ENCODE measurements around the gene FCMR.

Gene FCMR

GRCh38 chr1:206904423-206905142 is 17.2 kb downstream of the FCMR start:
- peak overlapping the region; percentile 71 for H3K4me2 ChIP-seq
- H3K9me3 ChIP-seq: no peaks in the 10 kb centered on the region
- TF ChIP-seq Cebpa-rat (IDR thresholded peaks at IDR 0.05): no peak
- no peak overlapping the region for H3K27ac ChIP-seq
- H3K4me1 ChIP-seq: peaks cover 29% of the 10 kb centered on the region
- no peak overlapping the region for H3K4me3 ChIP-seq
- H3K36me3 ChIP-seq: peaks cover 37% of the 10 kb centered on the region
- peaks cover 23% of the 10 kb centered on the region for H3K27me3 ChIP-seq
- peaks cover 33% of the 10 kb centered on the region for H4K20me1 ChIP-seq
- no peak overlapping the region for H3K9ac ChIP-seq

- H3K27ac ChIP-seq: no peak overlapping the region
- H3K4me2 ChIP-seq: no peak overlapping the region
- peaks cover 24% of the 10 kb centered on the region for H4K20me1 ChIP-seq
- peaks cover 14% of the 10 kb centered on the region for H3K27me3 ChIP-seq
- H3K36me3 ChIP-seq: peaks cover 37% of the 10 kb centered on the region
- no peak overlapping the region for H3K4me3 ChIP-seq
- no peak overlapping the region for H3K9ac ChIP-seq
- peaks cover 21% of the 10 kb centered on the region for H3K4me1 ChIP-seq
- H3K9me3 ChIP-seq: no peaks in the 10 kb centered on the region
- no peak for TF ChIP-seq Cebpa-rat (IDR thresholded peaks at IDR 0.05)
Measured at GRCh38 chr1:206903687-206904086, 18.1 kb downstream of the FCMR start.

GRCh38 chr1:206902702-206903101 is 19.0 kb downstream of the FCMR start:
- Histone ChIP-seq H3K9me3 (no peaks in the 10 kb centered on the region), H3K4me3 (no peak overlapping the region), H3K4me1 (peaks cover 21% of the 10 kb centered on the region), H3K36me3 (peaks cover 30% of the 10 kb centered on the region), H4K20me1 (peaks cover 16% of the 10 kb centered on the region; the same call in 1 of the 2 replicates), H3K27ac (no peak overlapping the region), H3K4me2 (no peak overlapping the region), H3K27me3 (peaks cover 4% of the 10 kb centered on the region), H3K9ac (no peak overlapping the region)
- TF ChIP-seq Cebpa-rat (IDR thresholded peaks at IDR 0.05): no peak

GRCh38 chr1:206901944-206902343 is 19.8 kb downstream of the FCMR start:
- Histone ChIP-seq H3K9ac (no peak overlapping the region), H4K20me1 (peaks cover 11% of the 10 kb centered on the region; the same call in 1 of the 2 replicates), H3K4me3 (no peak overlapping the region), H3K27me3 (no peaks in the 10 kb centered on the region), H3K36me3 (peaks cover 27% of the 10 kb centered on the region), H3K27ac (no peak overlapping the region), H3K4me1 (peaks cover 24% of the 10 kb centered on the region), H3K9me3 (no peaks in the 10 kb centered on the region), H3K4me2 (no peak overlapping the region)
- no peak for TF ChIP-seq Cebpa-rat (IDR thresholded peaks at IDR 0.05)

- no peak overlapping the region for H3K4me2 ChIP-seq
- H3K36me3 ChIP-seq: peaks cover 24% of the 10 kb centered on the region
- TF ChIP-seq Cebpa-rat (IDR thresholded peaks at IDR 0.05): no peak
- H4K20me1 ChIP-seq: peaks cover 2% of the 10 kb centered on the region; the same call in 1 of the 2 replicates
- no peak overlapping the region for H3K9ac ChIP-seq
- no peak overlapping the region for H3K27ac ChIP-seq
- H3K4me3 ChIP-seq: no peak overlapping the region
- H3K9me3 ChIP-seq: no peaks in the 10 kb centered on the region
- H3K27me3 ChIP-seq: no peaks in the 10 kb centered on the region
- H3K4me1 ChIP-seq: peaks cover 13% of the 10 kb centered on the region
Measured at GRCh38 chr1:206900149-206900548, 21.6 kb downstream of the FCMR start.

GRCh38 chr1:206899717-206900116 is 22.0 kb downstream of the FCMR start:
- TF ChIP-seq Cebpa-rat (IDR thresholded peaks at IDR 0.05): no peak
- H3K4me1 ChIP-seq: peaks cover 9% of the 10 kb centered on the region

GRCh38 chr1:206898915-206899431 is 22.8 kb downstream of the FCMR start:
- peaks cover 13% of the 10 kb centered on the region for H3K36me3 ChIP-seq
- H3K4me3 ChIP-seq: no peak overlapping the region
- peaks cover 8% of the 10 kb centered on the region for H3K4me1 ChIP-seq
- H3K27me3 ChIP-seq: no peaks in the 10 kb centered on the region
- H3K9me3 ChIP-seq: no peaks in the 10 kb centered on the region
- TF ChIP-seq Cebpa-rat (IDR thresholded peaks at IDR 0.05): no peak
- H3K4me2 ChIP-seq: no peak overlapping the region
- H3K27ac ChIP-seq: no peak overlapping the region
- no peak overlapping the region for H3K9ac ChIP-seq
- H4K20me1 ChIP-seq: no peaks in the 10 kb centered on the region

More at GRCh38 chr1:206899717-206900116, 22.0 kb downstream of the FCMR start:
- no peaks in the 10 kb centered on the region; the same call in 1 of the 2 replicates for H4K20me1 ChIP-seq
- H3K4me3 ChIP-seq: no peak overlapping the region
- no peak overlapping the region for H3K4me2 ChIP-seq
- H3K27ac ChIP-seq: no peak overlapping the region
- no peak overlapping the region for H3K9ac ChIP-seq
- H3K27me3 ChIP-seq: no peaks in the 10 kb centered on the region
- H3K36me3 ChIP-seq: peaks cover 20% of the 10 kb centered on the region
- H3K9me3 ChIP-seq: no peaks in the 10 kb centered on the region

- Histone ChIP-seq H3K27ac (no peak overlapping the region), H3K4me3 (no peak overlapping the region), H4K20me1 (no peaks in the 10 kb centered on the region), H3K4me2 (no peak overlapping the region), H3K9ac (no peak overlapping the region), H3K9me3 (no peaks in the 10 kb centered on the region), H3K27me3 (no peaks in the 10 kb centered on the region), H3K36me3 (peaks cover 8% of the 10 kb centered on the region; the same call in 1 of the 2 replicates), H3K4me1 (peaks cover 8% of the 10 kb centered on the region)
- no peak for TF ChIP-seq Cebpa-rat (IDR thresholded peaks at IDR 0.05)
Measured at GRCh38 chr1:206898089-206898914, 23.4 kb downstream of the FCMR start.

GRCh38 chr1:206897175-206897574 is 24.6 kb downstream of the FCMR start, which contains the start of gene IL24:
TSS of gene IL24 (plus strand) at chr1:206897443. CDS start at chr1:206897833, 390 bp downstream.
- H3K27ac ChIP-seq: no peak within 1 kb of the TSS
- no peaks in the 10 kb centered on the region for H4K20me1 ChIP-seq
- H3K27me3 ChIP-seq: no peaks in the 10 kb centered on the region
- H3K4me1 ChIP-seq: peaks cover 8% of the 10 kb centered on the region
- no peaks in the 10 kb centered on the region for H3K9me3 ChIP-seq
- no peaks in the 10 kb centered on the region for H3K36me3 ChIP-seq
- H3K4me2 ChIP-seq: peak within 1 kb of the TSS; percentile 9; the same call in 1 of the 2 replicates
- TF ChIP-seq Cebpa-rat (IDR thresholded peaks at IDR 0.05): no peak
- H3K4me3 ChIP-seq: no peak within 1 kb of the TSS
- H3K9ac ChIP-seq: no peak within 1 kb of the TSS
